ENCODE results near the gene PKP4. TPM values are rescaled to one million over a fixed set of nuclear protein-coding genes. Genes with fewer than 3 reads are reported as not detected.

PKP4 gene
- total RNA-seq, 4 donors from 2014 or later: 58.2 to 115 (median 89.9) TPM

DNA sequence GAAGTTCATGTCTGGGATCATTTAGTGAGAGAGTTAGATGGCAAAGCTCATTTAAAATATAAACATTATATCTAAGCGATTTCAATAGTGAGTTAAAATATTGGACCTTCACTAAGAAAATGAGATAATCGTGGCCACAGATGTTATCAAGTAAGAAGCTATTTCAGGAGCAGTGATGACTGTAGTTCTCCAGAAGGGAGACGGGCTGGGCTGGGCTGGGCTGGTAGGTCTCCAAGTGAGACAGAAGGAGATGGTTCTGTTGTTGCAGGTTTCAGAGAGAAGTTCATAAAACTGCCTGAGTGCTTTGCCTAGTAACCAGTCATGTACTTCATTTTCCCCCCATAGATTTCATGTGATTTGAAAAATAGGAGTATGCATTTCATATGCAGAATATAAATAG lies 208.2 kb downstream of the PKP4 start:
- WGBS, 2 donors (ENCODE audit: low coverage in 1 of 2): 24 to 28% methylated on average over 3 of the region's 3 CpGs
- H3K4me3 ChIP-seq: no peak overlapping the region
- H3K27me3 ChIP-seq: no peaks in the 10 kb centered on the region
- no peak for ATAC-seq
- H3K36me3 ChIP-seq: peaks cover 0 to 62% of the 10 kb centered on the region in 2 donors
- TF ChIP-seq POLR2AphosphoS5 (IDR thresholded peaks at IDR 0.05): no peak
- TF ChIP-seq, protein P1, sequence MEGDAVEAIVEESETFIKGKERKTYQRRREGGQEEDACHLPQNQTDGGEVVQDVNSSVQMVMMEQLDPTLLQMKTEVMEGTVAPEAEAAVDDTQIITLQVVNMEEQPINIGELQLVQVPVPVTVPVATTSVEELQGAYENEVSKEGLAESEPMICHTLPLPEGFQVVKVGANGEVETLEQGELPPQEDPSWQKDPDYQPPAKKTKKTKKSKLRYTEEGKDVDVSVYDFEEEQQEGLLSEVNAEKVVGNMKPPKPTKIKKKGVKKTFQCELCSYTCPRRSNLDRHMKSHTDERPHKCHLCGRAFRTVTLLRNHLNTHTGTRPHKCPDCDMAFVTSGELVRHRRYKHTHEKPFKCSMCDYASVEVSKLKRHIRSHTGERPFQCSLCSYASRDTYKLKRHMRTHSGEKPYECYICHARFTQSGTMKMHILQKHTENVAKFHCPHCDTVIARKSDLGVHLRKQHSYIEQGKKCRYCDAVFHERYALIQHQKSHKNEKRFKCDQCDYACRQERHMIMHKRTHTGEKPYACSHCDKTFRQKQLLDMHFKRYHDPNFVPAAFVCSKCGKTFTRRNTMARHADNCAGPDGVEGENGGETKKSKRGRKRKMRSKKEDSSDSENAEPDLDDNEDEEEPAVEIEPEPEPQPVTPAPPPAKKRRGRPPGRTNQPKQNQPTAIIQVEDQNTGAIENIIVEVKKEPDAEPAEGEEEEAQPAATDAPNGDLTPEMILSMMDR (IDR thresholded peaks at IDR 0.05): no peak
- H3K9me3 ChIP-seq: no peaks in the 10 kb centered on the region
- H3K27ac ChIP-seq: no peak overlapping the region
- peaks cover 0 to 49% (median 5%) of the 10 kb centered on the region in 3 donors for H3K4me1 ChIP-seq

DNA sequence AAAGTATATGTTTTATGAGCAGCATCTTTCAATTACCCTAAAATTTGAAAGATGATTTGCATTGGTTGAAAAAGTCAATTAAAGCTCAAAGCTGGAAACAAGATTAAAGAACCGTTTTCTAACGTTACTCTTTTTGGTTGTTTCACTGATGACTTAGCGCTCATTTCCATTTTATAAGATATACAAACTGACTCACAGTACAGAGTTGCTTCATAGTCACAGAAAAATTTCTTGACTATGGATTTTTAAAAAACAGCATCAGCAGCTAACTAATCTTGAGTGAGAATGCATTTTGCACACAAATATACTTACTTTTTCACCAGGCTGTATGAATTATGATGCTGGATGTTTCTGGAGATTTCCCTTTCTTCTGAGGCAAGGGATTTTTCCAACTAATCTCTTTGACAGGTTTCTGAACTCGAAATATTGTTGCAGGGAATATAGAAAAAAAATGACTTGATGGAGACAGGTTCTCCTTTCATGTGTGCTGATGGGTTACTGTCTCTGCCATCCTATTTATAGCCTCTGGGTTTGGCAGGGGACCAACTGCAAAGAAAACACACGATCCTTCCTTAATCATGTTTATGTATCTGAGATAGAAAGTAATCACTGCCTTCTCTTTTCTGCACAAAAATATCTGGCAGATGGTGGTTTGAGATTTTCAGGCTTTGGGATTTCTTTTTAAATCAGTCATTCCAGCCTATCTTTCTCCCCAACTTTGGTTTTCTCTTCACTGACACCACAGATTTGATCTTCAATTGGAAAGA lies 209.0 kb downstream of the PKP4 start:
- H3K36me3 ChIP-seq: peaks cover 0 to 62% of the 10 kb centered on the region in 2 donors
- no peaks in the 10 kb centered on the region for H3K27me3 ChIP-seq
- no peaks in the 10 kb centered on the region for H3K9me3 ChIP-seq
- H3K4me3 ChIP-seq: no peak overlapping the region
- peaks cover 0 to 49% (median 5%) of the 10 kb centered on the region in 3 donors for H3K4me1 ChIP-seq
- 24 to 46% methylated on average over 5 of the region's 5 CpGs for WGBS, 2 donors (ENCODE audit: low coverage in 1 of 2)
- no peak for ATAC-seq
- H3K27ac ChIP-seq: peak overlapping the region in 1 of 4 donors; percentile 2
- TF ChIP-seq EP300 (IDR thresholded peaks at IDR 0.05) (no peak), POLR2AphosphoS5 (IDR thresholded peaks at IDR 0.05) (peak; percentile 13)

DNA sequence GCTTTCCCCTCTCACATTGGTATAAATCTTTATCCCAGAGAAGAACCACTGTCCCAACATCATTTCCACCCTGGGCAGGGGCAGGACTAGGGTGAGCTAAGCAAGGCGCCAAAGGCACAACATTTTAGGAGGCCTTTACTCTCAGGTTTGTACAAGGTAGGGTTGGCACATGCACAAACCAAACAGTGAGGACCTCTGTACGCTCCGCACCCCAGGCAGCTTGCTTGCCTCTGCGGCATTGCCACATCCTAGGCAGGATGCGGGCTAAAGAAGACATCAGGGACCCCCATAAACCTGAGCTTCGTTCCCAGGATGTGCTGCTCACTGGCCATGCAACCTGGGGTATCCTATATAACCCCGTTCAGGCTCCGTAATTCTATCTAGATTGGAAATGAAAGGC lies 210.2 kb downstream of the PKP4 start:
- no peak for ATAC-seq
- TF ChIP-seq, protein P1 (IDR thresholded peaks at IDR 0.05): no peak
- TF ChIP-seq EP300 (IDR thresholded peaks at IDR 0.05): no peak
- no peak for TF ChIP-seq POLR2AphosphoS5 (IDR thresholded peaks at IDR 0.05)
- no peak for TF ChIP-seq POLR2A (IDR thresholded peaks at IDR 0.05)
- WGBS, 2 donors (ENCODE audit: low coverage in 1 of 2): 86 to 100% methylated on average over 3 to 7 of the region's 8 CpGs
- no peak overlapping the region for H3K4me3 ChIP-seq
- peak overlapping the region in 3 of 4 donors; percentile 17 to 59 (median 46) for H3K27ac ChIP-seq
- H3K9me3 ChIP-seq: no peaks in the 10 kb centered on the region
- H3K27me3 ChIP-seq: no peaks in the 10 kb centered on the region
- H3K4me1 ChIP-seq: peaks cover 0 to 49% (median 5%) of the 10 kb centered on the region in 3 donors
- peaks cover 0 to 60% of the 10 kb centered on the region in 2 donors for H3K36me3 ChIP-seq

DNA sequence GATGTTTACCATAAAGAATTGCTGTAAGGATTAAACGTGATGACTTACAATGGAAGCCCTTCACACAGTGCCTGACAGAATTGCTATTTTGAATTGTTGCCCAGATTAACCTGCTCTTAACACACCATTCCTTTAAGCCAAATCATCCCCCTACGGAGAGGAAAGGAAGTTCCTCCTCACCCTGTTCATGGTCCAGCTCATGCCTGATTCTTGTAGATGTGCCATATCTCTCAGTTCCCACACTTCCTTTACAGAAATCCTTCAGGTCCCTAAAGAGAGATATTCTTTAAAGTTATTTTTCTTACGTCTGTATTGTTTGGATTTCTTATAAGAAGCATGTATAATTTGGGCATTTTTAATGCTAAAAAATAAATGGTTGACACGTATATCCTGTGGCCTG lies 210.8 kb downstream of the PKP4 start:
- ATAC-seq: peak; percentile 37
- Histone ChIP-seq H3K27ac (peak overlapping the region in 3 of 4 donors; percentile 17 to 59 (median 46)), H3K9me3 (no peaks in the 10 kb centered on the region), H3K36me3 (peaks cover 0 to 60% of the 10 kb centered on the region in 2 donors), H3K4me3 (no peak overlapping the region), H3K4me1 (peaks cover 0 to 49% (median 5%) of the 10 kb centered on the region in 3 donors), H3K27me3 (no peaks in the 10 kb centered on the region)
- 30 to 39% methylated on average over 4 of the region's 4 CpGs for WGBS, 2 donors (ENCODE audit: low coverage in 1 of 2)
- TF ChIP-seq POLR2AphosphoS5 (IDR thresholded peaks at IDR 0.05) (peak; percentile 4), POLR2A (IDR thresholded peaks at IDR 0.05) (no peak)

DNA sequence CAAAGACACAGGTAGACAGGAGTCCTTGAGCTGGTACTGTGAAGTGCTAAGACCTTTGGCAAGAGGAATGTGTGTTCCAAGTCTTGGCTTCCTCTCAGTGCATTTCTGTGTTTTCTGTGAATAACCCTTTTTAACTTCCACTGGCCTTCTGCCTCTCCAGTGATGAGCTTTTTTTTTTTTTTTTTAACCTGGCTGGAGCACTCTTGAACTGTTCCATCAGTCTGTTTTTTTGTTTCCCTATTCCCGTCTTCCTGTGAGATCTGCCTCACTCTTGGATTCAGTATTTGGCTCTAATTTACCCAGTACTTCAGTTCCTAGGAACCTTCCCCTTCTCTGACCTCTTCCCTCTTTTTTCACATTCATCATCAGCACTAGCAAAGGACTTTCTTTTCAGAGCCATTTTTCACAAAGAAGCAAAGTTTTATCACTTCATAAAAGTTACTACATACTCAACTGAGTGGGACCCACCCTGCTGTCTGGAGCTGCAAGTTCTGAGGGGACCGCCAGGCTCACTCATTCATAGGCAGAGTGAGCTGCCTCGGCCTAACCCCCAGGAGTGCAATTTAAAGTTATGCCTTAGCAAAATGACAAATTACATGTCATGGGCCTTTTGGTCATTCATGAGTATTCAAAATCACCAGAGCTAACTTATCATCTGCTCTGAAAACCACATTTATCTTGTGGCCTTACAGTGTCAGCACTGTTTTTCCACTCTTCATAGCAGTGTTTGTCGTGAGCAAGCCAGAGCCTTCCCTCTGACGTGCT lies 211.4 kb downstream of the PKP4 start:
- H3K9me3 ChIP-seq: no peaks in the 10 kb centered on the region
- peaks cover 0 to 60% of the 10 kb centered on the region in 2 donors for H3K36me3 ChIP-seq
- WGBS, 2 donors (ENCODE audit: low coverage in 1 of 2): 41 to 66% methylated on average over 3 to 5 of the region's 5 CpGs
- peak overlapping the region in 3 of 4 donors; percentile 12 to 53 (median 21) for H3K27ac ChIP-seq
- no peak overlapping the region for H3K4me3 ChIP-seq
- H3K27me3 ChIP-seq: no peaks in the 10 kb centered on the region
- peak; percentile 40 for ATAC-seq
- no peak for TF ChIP-seq POLR2A (IDR thresholded peaks at IDR 0.05)
- TF ChIP-seq, protein P1 (IDR thresholded peaks at IDR 0.05): peak in 2 of 4 experiments; percentile 2 to 7
- H3K4me1 ChIP-seq: peaks cover 0 to 49% (median 5%) of the 10 kb centered on the region in 3 donors
